ENCODE data around the gene SH3PXD2A.

Gene SH3PXD2A

GRCh38 chr10:103597003-103597402 is 258.4 kb downstream of the SH3PXD2A start:
- DNase-seq = no peak

GRCh38 chr10:103595933-103596726 is 259.2 kb downstream of the SH3PXD2A start:
- DNase-seq = no peak

GRCh38 chr10:103593022-103593570 is 262.3 kb downstream of the SH3PXD2A start:
- DNase-seq = no peak

GRCh38 chr10:103592186-103593021 is 263.0 kb downstream of the SH3PXD2A start:
- DNase-seq = no peak

- no peak for DNase-seq
These were observed 264.6 kb downstream of the SH3PXD2A start for GRCh38 chr10:103590744-103591291.

GRCh38 chr10:103590060-103590459 is 265.3 kb downstream of the SH3PXD2A start:
- DNase-seq = no peak

- no peak for DNase-seq
These were observed 266.2 kb downstream of the SH3PXD2A start for GRCh38 chr10:103589074-103589630.

GRCh38 chr10:103587073-103587472 is 268.3 kb downstream of the SH3PXD2A start:
- DNase-seq = no peak

- no peak for DNase-seq
These were observed 270.4 kb downstream of the SH3PXD2A start for GRCh38 chr10:103585011-103585405.

GRCh38 chr10:103584216-103585010 is 271.0 kb downstream of the SH3PXD2A start:
- peak; percentile 73 for DNase-seq

- DNase-seq = no peak
These were observed 271.5 kb downstream of the SH3PXD2A start for GRCh38 chr10:103583871-103584215.

GRCh38 chr10:103582331-103583123 is 272.8 kb downstream of the SH3PXD2A start:
- no peak for DNase-seq

GRCh38 chr10:103581499-103581898 is 273.9 kb downstream of the SH3PXD2A start:
- DNase-seq = no peak

- no peak for DNase-seq
These were observed 274.9 kb downstream of the SH3PXD2A start for GRCh38 chr10:103580430-103580829.

- DNase-seq = no peak
These were observed 275.4 kb downstream of the SH3PXD2A start for GRCh38 chr10:103580011-103580410.

GRCh38 chr10:103578782-103579382 is 276.5 kb downstream of the SH3PXD2A start:
- DNase-seq = no peak

- DNase-seq = no peak
These were observed 278.5 kb downstream of the SH3PXD2A start for GRCh38 chr10:103576862-103577261.

- DNase-seq = no peak
These were observed 279.3 kb downstream of the SH3PXD2A start for GRCh38 chr10:103576076-103576471.

GRCh38 chr10:103575416-103576075 is 279.8 kb downstream of the SH3PXD2A start:
- no peak for DNase-seq
